K562 (cell line): ENCODE data around the gene TGFBR3L. TPM values are rescaled to one million over a fixed set of nuclear protein-coding genes. Genes with fewer than 3 reads are reported as not detected.

Experiments used
- ADNP ChIP-seq: fragments of 200-800 bp; sonication (Bioruptor generic); IDR thresholded peaks from 2 replicates; pipeline ENCODE4 v1.6.1; 2016; ENCODE audit warnings: missing genetic modification characterization, missing compliant biosample characterization
- BACH1 ChIP-seq: fragments of 200-800 bp; sonication (Bioruptor generic); IDR thresholded peaks from 2 replicates; pipeline ENCODE4 v1.6.1; 2016; ENCODE audit warnings: missing genetic modification characterization, missing compliant biosample characterization
- C11orf30 ChIP-seq: fragments of 450-650 bp; IDR thresholded peaks from 2 replicates; pipeline ENCODE4 v1.6.1; 2016; ENCODE audit warnings: low read depth, mild to moderate bottlenecking
- DPF2 ChIP-seq: fragments of 450-650 bp; IDR thresholded peaks from 2 replicates; pipeline ENCODE4 v1.6.1; 2016
- E2F6 ChIP-seq, 2 experiments: IDR thresholded peaks; 2 replicates each; pipeline ENCODE4 v1.6.1; 2011; ENCODE audit warnings: borderline replicate concordance in 1 of 2, control low read depth in 1 of 2, low read depth in 1 of 2, low read length in 1 of 2, mild to moderate bottlenecking in 1 of 2, mixed read lengths in 1 of 2, moderate library complexity in 1 of 2; ENCODE audit not compliant: insufficient read depth in 1 of 2, insufficient read length in 1 of 2, poor library complexity in 1 of 2, severe bottlenecking in 1 of 2; ENCODE audit errors: extremely low read depth in 1 of 2
- EP400 ChIP-seq: fragments of 450-650 bp; IDR thresholded peaks from 2 replicates; pipeline ENCODE4 v1.6.1; 2017; ENCODE audit warnings: antibody characterized with exemption, mild to moderate bottlenecking, moderate library complexity
- HMGN3 ChIP-seq: IDR thresholded peaks from 2 replicates; pipeline ENCODE4 v1.6.1; 2011; ENCODE audit warnings: borderline replicate concordance, low read depth, mild to moderate bottlenecking, mixed read lengths, low read length; ENCODE audit not compliant: insufficient read length; ENCODE audit errors: extremely low read depth
- MBD1 ChIP-seq: fragments of 250-450 bp; sonication (Bioruptor Pico); IDR thresholded peaks from 2 replicates; pipeline ENCODE4 v1.8.0; 2022; ENCODE audit warnings: inconsistent platforms
- MEF2A ChIP-seq: IDR thresholded peaks from 2 replicates; pipeline ENCODE4 v1.6.1; 2011; ENCODE audit warnings: low read depth, mild to moderate bottlenecking, low read length, moderate library complexity; ENCODE audit not compliant: control insufficient read depth
- NR3C1 ChIP-seq: sonication (generic); formaldehyde crosslinking; IDR thresholded peaks from 2 replicates; pipeline ENCODE4 v1.8.1; 2022; ENCODE audit warnings: missing genetic modification reagents
- PTRF ChIP-seq: fragments of 450-650 bp; IDR thresholded peaks from 2 replicates; pipeline ENCODE4 v1.6.1; 2016; ENCODE audit warnings: mild to moderate bottlenecking, missing genetic modification characterization, missing compliant biosample characterization
- PURB ChIP-seq: sonication (generic); formaldehyde crosslinking; IDR thresholded peaks from 2 replicates; pipeline ENCODE4 v1.9.0; 2021; ENCODE audit warnings: low read depth, mild to moderate bottlenecking, missing genetic modification reagents
- RERE ChIP-seq: sonication (generic); formaldehyde crosslinking; IDR thresholded peaks from 2 replicates; pipeline ENCODE4 v1.8.0; 2023; ENCODE audit warnings: missing genetic modification reagents, mild to moderate bottlenecking, borderline replicate concordance
- SMARCA4 ChIP-seq: fragments of 450-650 bp; IDR thresholded peaks from 2 replicates; pipeline ENCODE4 v1.6.1; 2016
- ZNF143 ChIP-seq: sonication (generic); formaldehyde crosslinking; IDR thresholded peaks from 2 replicates; pipeline ENCODE4 v1.9.0; 2022; ENCODE audit warnings: mild to moderate bottlenecking, missing genetic modification reagents
- ZNF239 ChIP-seq: fragments of 250-450 bp; sonication (Bioruptor Pico); IDR thresholded peaks from 2 replicates; pipeline ENCODE4 v1.4.0; 2020; ENCODE audit warnings: mild to moderate bottlenecking
- ZNF395 ChIP-seq: fragments of 200-800 bp; sonication (Bioruptor generic); IDR thresholded peaks from 2 replicates; pipeline ENCODE4 v1.6.1; 2017; ENCODE audit warnings: missing genetic modification characterization, missing compliant biosample characterization
- ZNF57 ChIP-seq: fragments of 450-650 bp; formaldehyde crosslinking; IDR thresholded peaks from 2 replicates; pipeline ENCODE4 v1.4.0; 2020; ENCODE audit warnings: mild to moderate bottlenecking, moderate library complexity
- polyA plus RNA-seq, 8 experiments: library from polyadenylated mRNA; depleted of rRNA in 4 of 8; stranded (reverse) in 5 of 8; unstranded in 3 of 8; fragments of >200 nt; fragmentation: Nextera tagmentation in 2 of 8; fragmentation: Illumina TruSeq in 1 of 8; extraction: Ambion mirVana in 2 of 8; extraction: Trizol in 1 of 8; gene quantifications; 2 replicates each; pipeline versions ENCODE4 v1.2.1 to v1.2.3, GENCODE V29; 2011 to 2014; ENCODE audit warnings: inconsistent platforms in 1 of 8, missing spikeins in 1 of 8
- total RNA-seq, 7 experiments: library from RNA; depleted of rRNA in 6 of 7; stranded (reverse); fragments of >200 nt in 6 of 7; fragmentation: Illumina TruSeq in 2 of 7; extraction: Trizol in 2 of 7; gene quantifications; 2 replicates each; pipeline versions ENCODE4 v1.2.1 to v1.2.3, GENCODE V29; 2011 to 2021; ENCODE audit warnings: low replicate concordance in 1 of 7

TGFBR3L gene
- total and polyA plus RNA-seq, 9 of the 15 experiments (the other 6 are each of a cell fraction or from before 2014, with no cell fraction given) = not detected

- TF ChIP-seq RERE = no peak
- no peak for TF ChIP-seq ZNF143 (CRISPR knock-in tag)
- TF ChIP-seq ZNF395 (CRISPR knock-in tag) = no peak
- no peak; the same call in 1 of the 2 replicates for TF ChIP-seq DPF2
- TF ChIP-seq C11orf30 = peak; percentile 97
- no peak for TF ChIP-seq PURB (CRISPR knock-in tag)
- TF ChIP-seq PTRF (tag) = no peak
- no peak for TF ChIP-seq MBD1 (CRISPR knock-in tag)
- peak; percentile 71 for TF ChIP-seq HMGN3
- TF ChIP-seq SMARCA4 = no peak
- TF ChIP-seq NR3C1 (CRISPR knock-in tag) = no peak
- TF ChIP-seq ZNF57 (CRISPR knock-in tag) = 0 out of 2 replicates have a peak, but pooled peaks have one; percentile 20
- no peak for TF ChIP-seq MEF2A
- peak; percentile 97 for TF ChIP-seq EP400
- TF ChIP-seq BACH1 (tag) = no peak
- TF ChIP-seq ADNP = no peak
- no peak for TF ChIP-seq ZNF239
- TF ChIP-seq E2F6 (IDR thresholded peaks at IDR 0.05; ENCODE audit: borderline replicate concordance in 1 of 2, extremely low read depth in 1 of 2, insufficient read depth in 1 of 2, insufficient read length in 1 of 2, low read depth in 1 of 2, low read length in 1 of 2, poor library complexity in 1 of 2, severe bottlenecking in 1 of 2) = peak; percentile 83 to 87
These were observed 29.0 kb downstream of the TGFBR3L start, which contains the start of gene TIMM44 (continued) for GRCh38 chr19:7943444-7944176.
